ENCODE data around the gene MYL11.

MYL11 gene

GRCh38 chr16:30368792-30369090 is 5.9 kb upstream of the MYL11 start:
- in situ Hi-C loops (cut with MboI; ENCODE audit: low sequenced_read_pairs, unreplicated experiment) = no loop called here
- DNase-seq (ENCODE audit: low spot score) = no peak
- TF ChIP-seq CTCF (IDR thresholded peaks at IDR 0.05; ENCODE audit: borderline replicate concordance, control extremely low read depth, extremely low read depth, insufficient read depth, missing control alignments) = no peak

- DNase-seq (ENCODE audit: low spot score) = no peak
These were observed 5.3 kb upstream of the MYL11 start for GRCh38 chr16:30369091-30369937.

GRCh38 chr16:30369938-30370455 is 4.6 kb upstream of the MYL11 start:
- TF ChIP-seq CTCF (IDR thresholded peaks at IDR 0.05; ENCODE audit: borderline replicate concordance, control extremely low read depth, extremely low read depth, insufficient read depth, missing control alignments) = no peak
- DNase-seq (ENCODE audit: low spot score) = no peak
- in situ Hi-C loops (cut with MboI; ENCODE audit: low sequenced_read_pairs, unreplicated experiment) = no loop called here

More at GRCh38 chr16:30369091-30369937, 5.3 kb upstream of the MYL11 start:
- in situ Hi-C loops (cut with MboI; ENCODE audit: low sequenced_read_pairs, unreplicated experiment) = no loop called here
- TF ChIP-seq CTCF (IDR thresholded peaks at IDR 0.05; ENCODE audit: borderline replicate concordance, control extremely low read depth, extremely low read depth, insufficient read depth, missing control alignments) = no peak

- no peak for TF ChIP-seq CTCF (IDR thresholded peaks at IDR 0.05; ENCODE audit: borderline replicate concordance, control extremely low read depth, extremely low read depth, insufficient read depth, missing control alignments)
- in situ Hi-C loops (cut with MboI; ENCODE audit: low sequenced_read_pairs, unreplicated experiment) = no loop called here
- peak; percentile 93 for DNase-seq (ENCODE audit: low spot score)
These were observed 4.0 kb upstream of the MYL11 start, which contains the start of gene TBC1D10B for GRCh38 chr16:30370456-30371247. TSS of gene TBC1D10B (minus strand) at chr16:30370494. CDS start at chr16:30370183, 311 bp downstream.

GRCh38 chr16:30371248-30371816 is 3.3 kb upstream of the MYL11 start:
- DNase-seq (ENCODE audit: low spot score) = no peak
- in situ Hi-C loops (cut with MboI; ENCODE audit: low sequenced_read_pairs, unreplicated experiment) = no loop called here
- no peak for TF ChIP-seq CTCF (IDR thresholded peaks at IDR 0.05; ENCODE audit: borderline replicate concordance, control extremely low read depth, extremely low read depth, insufficient read depth, missing control alignments)

GRCh38 chr16:30372038-30372712 is 2.4 kb upstream of the MYL11 start:
- TF ChIP-seq CTCF (IDR thresholded peaks at IDR 0.05; ENCODE audit: borderline replicate concordance, control extremely low read depth, extremely low read depth, insufficient read depth, missing control alignments) = no peak
- in situ Hi-C loops (cut with MboI; ENCODE audit: low sequenced_read_pairs, unreplicated experiment) = no loop called here
- no peak for DNase-seq (ENCODE audit: low spot score)

Measured in GM13976 (cell line).